Measurements from ENCODE around the gene CD177.

DNA sequence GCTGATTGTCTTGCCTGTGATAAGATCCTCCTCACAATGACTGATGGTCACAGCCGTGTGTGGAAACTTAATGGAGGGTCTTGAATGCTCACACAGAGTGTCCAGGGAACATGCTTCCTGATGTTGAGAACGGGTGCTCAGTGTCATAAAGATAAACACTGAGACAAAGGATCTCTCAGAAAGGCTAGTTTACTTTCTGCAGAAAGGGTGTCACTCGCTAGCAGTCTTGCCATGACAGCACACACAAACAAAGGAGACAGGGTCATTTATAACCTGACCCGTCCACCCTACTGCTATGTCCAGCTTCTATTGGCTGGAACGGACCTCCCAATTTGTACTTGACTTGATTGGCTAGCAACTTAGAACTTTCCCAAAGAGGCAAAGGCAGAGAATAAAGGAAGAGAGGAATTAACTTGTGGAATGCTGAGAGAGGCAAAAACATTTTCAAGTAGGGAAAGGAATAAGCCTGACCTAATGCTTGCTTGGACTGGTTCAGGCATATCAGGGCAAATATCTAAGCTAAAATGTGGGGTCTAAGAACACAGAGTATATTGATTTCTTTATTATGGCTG, 45.2 kb upstream of the CD177 start:
- TF ChIP-seq, protein P1, sequence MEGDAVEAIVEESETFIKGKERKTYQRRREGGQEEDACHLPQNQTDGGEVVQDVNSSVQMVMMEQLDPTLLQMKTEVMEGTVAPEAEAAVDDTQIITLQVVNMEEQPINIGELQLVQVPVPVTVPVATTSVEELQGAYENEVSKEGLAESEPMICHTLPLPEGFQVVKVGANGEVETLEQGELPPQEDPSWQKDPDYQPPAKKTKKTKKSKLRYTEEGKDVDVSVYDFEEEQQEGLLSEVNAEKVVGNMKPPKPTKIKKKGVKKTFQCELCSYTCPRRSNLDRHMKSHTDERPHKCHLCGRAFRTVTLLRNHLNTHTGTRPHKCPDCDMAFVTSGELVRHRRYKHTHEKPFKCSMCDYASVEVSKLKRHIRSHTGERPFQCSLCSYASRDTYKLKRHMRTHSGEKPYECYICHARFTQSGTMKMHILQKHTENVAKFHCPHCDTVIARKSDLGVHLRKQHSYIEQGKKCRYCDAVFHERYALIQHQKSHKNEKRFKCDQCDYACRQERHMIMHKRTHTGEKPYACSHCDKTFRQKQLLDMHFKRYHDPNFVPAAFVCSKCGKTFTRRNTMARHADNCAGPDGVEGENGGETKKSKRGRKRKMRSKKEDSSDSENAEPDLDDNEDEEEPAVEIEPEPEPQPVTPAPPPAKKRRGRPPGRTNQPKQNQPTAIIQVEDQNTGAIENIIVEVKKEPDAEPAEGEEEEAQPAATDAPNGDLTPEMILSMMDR (IDR thresholded peaks at IDR 0.05) = no peak
- no peak for TF ChIP-seq POLR2A (IDR thresholded peaks at IDR 0.05)
